Panc1 (cell line): ENCODE data around the gene PPP1R1C. TPM values are rescaled to one million over a fixed set of nuclear protein-coding genes. Genes with fewer than 3 reads are reported as not detected.

ENCODE experiments used
- ATAC-seq: fragments of 200-7000 bp; cut with Tn5 transposase; 2 replicates; pipeline ENCODE4 v1.9.1; 2020; ENCODE audit warnings: mild to moderate bottlenecking, moderate library complexity
- BruUV-seq: library from RNA; stranded (reverse); fragments of 400-500 nt; replicated peaks from 2 replicates; lab custom pipeline; 2021; lab: Mats Ljungman, UMichigan
- CTCF ChIA-PET: fragments of 300-600 bp; sonication (Branson Sonifier 250); formaldehyde crosslinking; loops from one replicate; lab custom pipeline; 2022; ENCODE audit warnings: antibody characterized with exemption; lab: Charles Lee
- POLR2A ChIA-PET: fragments of 300-600 bp; sonication (Branson Sonifier 250); formaldehyde crosslinking; loops from one replicate; lab custom pipeline; 2022; ENCODE audit warnings: antibody characterized with exemption; lab: Charles Lee
- DNase-seq: peaks from one replicate; pipeline ENCODE4 v3.0.0-alpha.2; 2010; ENCODE audit warnings: low read depth, low spot score
- H3K27ac ChIP-seq: 2 replicates; pipeline ENCODE4 v1.5.1; 2011; ENCODE audit warnings: mild to moderate bottlenecking, low read length, inconsistent platforms
- H3K27me3 ChIP-seq: fragments of 200-500 bp; sonication (Bioruptor generic); 2 replicates; pipeline ENCODE4 v1.6.0; 2014; ENCODE audit warnings: low read length, inconsistent platforms; ENCODE audit not compliant: control insufficient read depth, insufficient read depth
- H3K36me3 ChIP-seq: fragments of 200-500 bp; sonication (Bioruptor generic); 2 replicates; pipeline ENCODE4 v1.5.1; 2014; ENCODE audit warnings: inconsistent platforms, mild to moderate bottlenecking, low read length, moderate library complexity; ENCODE audit not compliant: control insufficient read depth, insufficient read depth
- H3K4me1 ChIP-seq: 2 replicates; pipeline ENCODE4 v1.5.1; 2011; ENCODE audit warnings: inconsistent platforms, mild to moderate bottlenecking, low read length, moderate library complexity; ENCODE audit not compliant: control insufficient read depth, insufficient read depth
- H3K4me3 ChIP-seq, 2 experiments: 2 replicates each; pipeline ENCODE4 v1.5.1; 2011 to 2012; ENCODE audit warnings: low read depth in 2 of 2, low read length in 2 of 2, mild to moderate bottlenecking in 2 of 2, inconsistent platforms in 1 of 2, moderate library complexity in 1 of 2
- H3K9me3 ChIP-seq: fragments of 200-500 bp; sonication (Bioruptor generic); 2 replicates; pipeline ENCODE4 v1.5.1; 2014; ENCODE audit warnings: low read depth, mild to moderate bottlenecking, inconsistent platforms, low read length, moderate library complexity; ENCODE audit not compliant: control insufficient read depth, insufficient read depth
- POLR2AphosphoS5 ChIP-seq: IDR thresholded peaks from 2 replicates; pipeline ENCODE4 v1.6.1; 2012; ENCODE audit warnings: mild to moderate bottlenecking, low read depth, low read length, moderate library complexity
- SIN3A ChIP-seq: IDR thresholded peaks from 2 replicates; pipeline ENCODE4 v1.6.1; 2012; ENCODE audit warnings: low read depth, mild to moderate bottlenecking, low read length, moderate library complexity, borderline replicate concordance; ENCODE audit not compliant: insufficient read depth
- TCF7L2 ChIP-seq: IDR thresholded peaks from 2 replicates; pipeline ENCODE4 v1.6.1; 2011; ENCODE audit warnings: mild to moderate bottlenecking, low read depth, low read length, inconsistent platforms
- in situ Hi-C: cut with HindIII; loops from 2 replicates; pipeline ENCODE4 v1.10.0; 2016; ENCODE audit warnings: low sequenced_read_pairs, low pct_unique_long_range_greater_than_20kb
- intact Hi-C: fragments of 100-400 bp; cut with micrococcal nuclease; formaldehyde crosslinking; loops from one replicate; pipeline ENCODE4 v1.10.0; 2022; ENCODE audit not compliant: unreplicated experiment
- total RNA-seq: library from RNA; stranded (reverse); gene quantifications from one replicate; pipeline ENCODE4 v1.2.1, GENCODE V29; 2021; ENCODE audit not compliant: unreplicated experiment
- TF ChIP-seq, protein P1 (sequence below): fragments of 450-650 bp; IDR thresholded peaks from 2 replicates; pipeline ENCODE4 v1.5.1; 2017; ENCODE audit warnings: mild to moderate bottlenecking
- TF ChIP-seq, protein P2 (sequence below), 2 experiments: IDR thresholded peaks; 2 replicates each; pipeline ENCODE4 v1.6.1; 2011 to 2012; ENCODE audit warnings: low read depth in 2 of 2, control low read depth in 1 of 2, low read length in 1 of 2, mild to moderate bottlenecking in 1 of 2, moderate library complexity in 1 of 2; ENCODE audit not compliant: insufficient read depth in 1 of 2

The PPP1R1C gene
- total RNA-seq, 1 experiment from 2014 or later: 2.6 TPM

DNA sequence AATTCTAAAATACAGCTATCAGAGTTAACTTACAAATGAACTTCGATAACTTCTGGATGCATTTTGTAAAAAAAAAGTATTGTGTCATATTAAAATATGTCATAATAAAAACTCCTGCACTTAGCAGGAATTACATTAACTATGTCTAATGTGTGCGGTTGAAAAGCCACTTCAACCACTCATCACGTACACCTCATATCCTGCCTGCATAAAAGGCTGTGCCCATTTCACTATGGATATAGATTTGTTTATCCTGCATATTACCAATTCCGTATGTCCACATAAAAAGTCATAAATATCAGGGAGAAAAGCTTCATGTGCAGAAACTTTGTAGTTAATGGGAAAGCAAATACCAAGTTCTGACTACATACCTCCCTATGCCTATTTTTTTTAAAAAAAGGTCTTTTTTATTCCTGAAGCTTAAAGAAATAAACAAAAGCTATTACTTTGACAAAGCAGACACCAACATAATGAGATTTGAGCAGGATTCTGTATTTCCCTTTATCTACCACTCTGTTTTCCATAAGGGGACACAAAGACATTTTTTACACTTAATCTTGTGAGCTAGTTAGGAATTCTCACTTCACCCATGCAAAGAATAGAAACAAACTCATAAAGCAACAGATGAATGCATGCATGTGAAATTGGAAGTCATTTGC lies 96.1 kb downstream of the PPP1R1C start:
- Histone ChIP-seq H3K36me3 (no peaks in the 10 kb centered on the region), H3K9me3 (no peaks in the 10 kb centered on the region), H3K4me1 (peaks cover 5% of the 10 kb centered on the region; the same call in 1 of the 2 replicates), H3K4me3 (no peak overlapping the region), H3K27ac (no peak overlapping the region), H3K27me3 (no peaks in the 10 kb centered on the region)
- TF ChIP-seq POLR2AphosphoS5 (no peak), SIN3A (no peak), TCF7L2 (no peak)
- TF ChIP-seq, protein P1, sequence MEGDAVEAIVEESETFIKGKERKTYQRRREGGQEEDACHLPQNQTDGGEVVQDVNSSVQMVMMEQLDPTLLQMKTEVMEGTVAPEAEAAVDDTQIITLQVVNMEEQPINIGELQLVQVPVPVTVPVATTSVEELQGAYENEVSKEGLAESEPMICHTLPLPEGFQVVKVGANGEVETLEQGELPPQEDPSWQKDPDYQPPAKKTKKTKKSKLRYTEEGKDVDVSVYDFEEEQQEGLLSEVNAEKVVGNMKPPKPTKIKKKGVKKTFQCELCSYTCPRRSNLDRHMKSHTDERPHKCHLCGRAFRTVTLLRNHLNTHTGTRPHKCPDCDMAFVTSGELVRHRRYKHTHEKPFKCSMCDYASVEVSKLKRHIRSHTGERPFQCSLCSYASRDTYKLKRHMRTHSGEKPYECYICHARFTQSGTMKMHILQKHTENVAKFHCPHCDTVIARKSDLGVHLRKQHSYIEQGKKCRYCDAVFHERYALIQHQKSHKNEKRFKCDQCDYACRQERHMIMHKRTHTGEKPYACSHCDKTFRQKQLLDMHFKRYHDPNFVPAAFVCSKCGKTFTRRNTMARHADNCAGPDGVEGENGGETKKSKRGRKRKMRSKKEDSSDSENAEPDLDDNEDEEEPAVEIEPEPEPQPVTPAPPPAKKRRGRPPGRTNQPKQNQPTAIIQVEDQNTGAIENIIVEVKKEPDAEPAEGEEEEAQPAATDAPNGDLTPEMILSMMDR: no peak
- TF ChIP-seq, protein P2, sequence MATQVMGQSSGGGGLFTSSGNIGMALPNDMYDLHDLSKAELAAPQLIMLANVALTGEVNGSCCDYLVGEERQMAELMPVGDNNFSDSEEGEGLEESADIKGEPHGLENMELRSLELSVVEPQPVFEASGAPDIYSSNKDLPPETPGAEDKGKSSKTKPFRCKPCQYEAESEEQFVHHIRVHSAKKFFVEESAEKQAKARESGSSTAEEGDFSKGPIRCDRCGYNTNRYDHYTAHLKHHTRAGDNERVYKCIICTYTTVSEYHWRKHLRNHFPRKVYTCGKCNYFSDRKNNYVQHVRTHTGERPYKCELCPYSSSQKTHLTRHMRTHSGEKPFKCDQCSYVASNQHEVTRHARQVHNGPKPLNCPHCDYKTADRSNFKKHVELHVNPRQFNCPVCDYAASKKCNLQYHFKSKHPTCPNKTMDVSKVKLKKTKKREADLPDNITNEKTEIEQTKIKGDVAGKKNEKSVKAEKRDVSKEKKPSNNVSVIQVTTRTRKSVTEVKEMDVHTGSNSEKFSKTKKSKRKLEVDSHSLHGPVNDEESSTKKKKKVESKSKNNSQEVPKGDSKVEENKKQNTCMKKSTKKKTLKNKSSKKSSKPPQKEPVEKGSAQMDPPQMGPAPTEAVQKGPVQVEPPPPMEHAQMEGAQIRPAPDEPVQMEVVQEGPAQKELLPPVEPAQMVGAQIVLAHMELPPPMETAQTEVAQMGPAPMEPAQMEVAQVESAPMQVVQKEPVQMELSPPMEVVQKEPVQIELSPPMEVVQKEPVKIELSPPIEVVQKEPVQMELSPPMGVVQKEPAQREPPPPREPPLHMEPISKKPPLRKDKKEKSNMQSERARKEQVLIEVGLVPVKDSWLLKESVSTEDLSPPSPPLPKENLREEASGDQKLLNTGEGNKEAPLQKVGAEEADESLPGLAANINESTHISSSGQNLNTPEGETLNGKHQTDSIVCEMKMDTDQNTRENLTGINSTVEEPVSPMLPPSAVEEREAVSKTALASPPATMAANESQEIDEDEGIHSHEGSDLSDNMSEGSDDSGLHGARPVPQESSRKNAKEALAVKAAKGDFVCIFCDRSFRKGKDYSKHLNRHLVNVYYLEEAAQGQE (IDR thresholded peaks at IDR 0.05; ENCODE audit: insufficient read depth in 1 of 2, low read depth in 2 of 2, low read length in 1 of 2): no peak
- BruUV-seq: no TSS peak
- ChIA-PET POLR2A (no interaction called here), CTCF (no interaction called here)
- in situ Hi-C loops: loop anchor here (25.0 kb wide), 1 partner anchor 319 kb away; no protein-coding TSS in a partner anchor
- intact Hi-C loops: no loop called here
- DNase-seq (no peak), ATAC-seq (no peak)

DNA sequence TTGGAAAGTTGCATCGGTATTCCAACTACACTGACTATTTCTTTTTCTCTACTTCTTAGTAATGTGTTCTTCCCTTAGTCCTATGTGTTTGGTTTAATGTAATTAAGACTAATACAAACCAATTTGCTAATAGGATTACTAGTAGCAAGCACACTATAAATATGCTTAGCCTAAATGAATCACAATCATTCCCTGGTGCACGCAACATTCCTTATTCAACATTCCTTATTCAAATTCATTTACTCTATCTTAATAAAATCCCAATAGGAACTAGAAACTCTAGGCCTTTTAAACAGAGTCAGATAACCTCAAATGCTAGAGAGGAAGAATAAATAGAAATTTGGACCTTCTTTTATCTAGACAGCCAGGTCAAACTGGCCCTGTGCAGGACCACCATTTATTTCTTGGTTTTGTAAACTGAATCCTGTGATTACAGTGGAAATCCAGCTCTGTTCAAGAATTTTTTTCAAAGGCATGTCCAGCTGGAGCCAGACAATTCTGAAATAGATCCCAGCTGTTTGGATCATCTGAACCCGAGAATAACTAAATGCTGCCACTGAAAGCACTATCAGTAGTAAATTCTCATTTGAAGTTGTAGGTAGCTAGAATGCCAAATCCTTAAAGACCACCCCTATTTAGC lies 103.1 kb downstream of the PPP1R1C start:
- ATAC-seq: no peak
- no peak for TF ChIP-seq TCF7L2
- TF ChIP-seq, protein P2 (IDR thresholded peaks at IDR 0.05; ENCODE audit: insufficient read depth in 1 of 2, low read depth in 2 of 2, low read length in 1 of 2): no peak
- TF ChIP-seq, protein P1: no peak
- no peak for TF ChIP-seq POLR2AphosphoS5
- no peak for TF ChIP-seq SIN3A
- DNase-seq: no peak
- Histone ChIP-seq H3K36me3 (no peaks in the 10 kb centered on the region), H3K4me1 (no peaks in the 10 kb centered on the region), H3K27me3 (no peaks in the 10 kb centered on the region), H3K4me3 (no peak overlapping the region), H3K9me3 (no peaks in the 10 kb centered on the region), H3K27ac (no peak overlapping the region)
- BruUV-seq: no TSS peak
- POLR2A ChIA-PET: no interaction called here
- in situ Hi-C loops (loop anchor here (25.0 kb wide), 1 partner anchor 326 kb away; no protein-coding TSS in a partner anchor), intact Hi-C loops (no loop called here)
- CTCF ChIA-PET: interaction anchor here (0.6 kb wide), 1 partner anchor 101 kb away, joined by 4 read pairs; no protein-coding TSS in a partner anchor
